HepG2 (cell line): ENCODE data around the gene VAMP5. TPM values are rescaled to one million over a fixed set of nuclear protein-coding genes. Genes with fewer than 3 reads are reported as not detected.

Experiments used
- E2F5 ChIP-seq: sonication (generic); formaldehyde crosslinking; conservative IDR thresholded peaks from 2 replicates; pipeline ENCODE4 v1.4.0; 2020; ENCODE audit warnings: missing genetic modification reagents
- EZH2 ChIP-seq: conservative IDR thresholded peaks from 2 replicates; pipeline ENCODE4 v1.6.1; 2012; ENCODE audit warnings: mild to moderate bottlenecking, low read depth, low read length, moderate library complexity
- FLYWCH1 ChIP-seq: sonication (generic); formaldehyde crosslinking; IDR thresholded peaks from 2 replicates; pipeline ENCODE4 v1.8.1; 2023; ENCODE audit warnings: mild to moderate bottlenecking, missing genetic modification reagents
- HNRNPK ChIP-seq: fragments of 200-400 bp; formaldehyde crosslinking; IDR thresholded peaks from 2 replicates; pipeline ENCODE4 v1.6.1; 2018; ENCODE audit warnings: low read length, low read depth, moderate library complexity, mild to moderate bottlenecking; ENCODE audit not compliant: poor library complexity, severe bottlenecking
- MBD4 ChIP-seq: IDR thresholded peaks from 2 replicates; pipeline ENCODE4 v1.6.1; 2012; ENCODE audit warnings: low read length, inconsistent platforms, borderline replicate concordance
- MED8 ChIP-seq: sonication (generic); formaldehyde crosslinking; IDR thresholded peaks from 2 replicates; pipeline ENCODE4 v1.8.1; 2023; ENCODE audit warnings: mild to moderate bottlenecking, missing genetic modification reagents; ENCODE audit not compliant: insufficient replicate concordance
- RBAK ChIP-seq: sonication (generic); formaldehyde crosslinking; IDR thresholded peaks from 2 replicates; pipeline ENCODE4 v1.5.1; 2020; ENCODE audit warnings: mild to moderate bottlenecking, missing genetic modification reagents
- SIN3A ChIP-seq: IDR thresholded peaks from 2 replicates; pipeline ENCODE4 v1.6.1; 2011; ENCODE audit warnings: low read depth, mild to moderate bottlenecking, control low read depth, low read length, borderline replicate concordance
- SP140L ChIP-seq: sonication (generic); formaldehyde crosslinking; IDR thresholded peaks from 2 replicates; pipeline ENCODE4 v1.4.0; 2020; ENCODE audit warnings: missing genetic modification reagents, borderline replicate concordance
- SRY ChIP-seq: sonication (generic); formaldehyde crosslinking; IDR thresholded peaks from 2 replicates; pipeline ENCODE4 v1.8.0; 2022; ENCODE audit warnings: mild to moderate bottlenecking, missing genetic modification reagents
- STAG1 ChIP-seq: sonication (generic); formaldehyde crosslinking; IDR thresholded peaks from 2 replicates; pipeline ENCODE4 v1.4.0; 2020; ENCODE audit warnings: missing genetic modification reagents
- TFDP2 ChIP-seq: sonication (generic); formaldehyde crosslinking; IDR thresholded peaks from 2 replicates; pipeline ENCODE4 v1.4.0; 2020; ENCODE audit warnings: missing genetic modification reagents
- ZFP1 ChIP-seq: IDR thresholded peaks from 2 replicates; pipeline ENCODE4 v1.6.1; 2016
- ZNF224 ChIP-seq: sonication (generic); formaldehyde crosslinking; IDR thresholded peaks from 2 replicates; pipeline ENCODE4 v1.5.0; 2020; ENCODE audit warnings: mild to moderate bottlenecking, missing genetic modification reagents
- ZNF30 ChIP-seq: sonication (generic); formaldehyde crosslinking; IDR thresholded peaks from 2 replicates; pipeline ENCODE4 v1.5.0; 2020; ENCODE audit warnings: mild to moderate bottlenecking, missing genetic modification reagents
- ZNF530 ChIP-seq: sonication (generic); formaldehyde crosslinking; IDR thresholded peaks from 2 replicates; pipeline ENCODE4 v1.5.0; 2020; ENCODE audit warnings: low read depth, mild to moderate bottlenecking, missing genetic modification reagents
- polyA plus RNA-seq, 8 experiments: library from polyadenylated mRNA; depleted of rRNA in 3 of 8; stranded (reverse) in 7 of 8; unstranded in 1 of 8; fragments of >200 nt; fragmentation: Illumina TruSeq in 4 of 8; extraction: Trizol in 4 of 8; gene quantifications; 2 replicates each; pipeline versions ENCODE4 v1.2.1 to v1.2.3, GENCODE V29; 2011 to 2016; ENCODE audit warnings: low read depth in 4 of 8, missing spikeins in 1 of 8, mixed read lengths in 1 of 8; ENCODE audit not compliant: insufficient read depth in 1 of 8
- total RNA-seq, 5 experiments: library from RNA; depleted of rRNA; stranded (reverse); fragments of >200 nt; fragmentation: Illumina TruSeq; extraction: Trizol; gene quantifications; 2 replicates each; pipeline ENCODE4 v1.2.3, GENCODE V29; 2016; ENCODE audit warnings: low read depth in 1 of 5
- TF ChIP-seq, protein P1 (sequence below): sonication (generic); formaldehyde crosslinking; IDR thresholded peaks from 2 replicates; pipeline ENCODE4 v1.9.0; 2021; ENCODE audit warnings: missing genetic modification reagents, borderline replicate concordance
- TF ChIP-seq, protein P2 (sequence below): IDR thresholded peaks from 2 replicates; pipeline ENCODE4 v1.6.1; 2012; ENCODE audit warnings: inconsistent platforms
- TF ChIP-seq, protein P3 (sequence below): sonication (generic); formaldehyde crosslinking; IDR thresholded peaks from 2 replicates; pipeline ENCODE4 v1.4.0; 2020; ENCODE audit warnings: missing genetic modification reagents
- TF ChIP-seq, protein P4 (sequence below): sonication (generic); formaldehyde crosslinking; IDR thresholded peaks from 2 replicates; pipeline ENCODE4 v1.4.0; 2020; ENCODE audit warnings: missing genetic modification reagents; ENCODE audit errors: not compliant biosample characterization

Gene VAMP5
- total and polyA plus RNA-seq, 2 of the 13 experiments (the other 11 are each of a cell fraction or from before 2014, with no cell fraction given) = 7.2 to 56.7 TPM

DNA sequence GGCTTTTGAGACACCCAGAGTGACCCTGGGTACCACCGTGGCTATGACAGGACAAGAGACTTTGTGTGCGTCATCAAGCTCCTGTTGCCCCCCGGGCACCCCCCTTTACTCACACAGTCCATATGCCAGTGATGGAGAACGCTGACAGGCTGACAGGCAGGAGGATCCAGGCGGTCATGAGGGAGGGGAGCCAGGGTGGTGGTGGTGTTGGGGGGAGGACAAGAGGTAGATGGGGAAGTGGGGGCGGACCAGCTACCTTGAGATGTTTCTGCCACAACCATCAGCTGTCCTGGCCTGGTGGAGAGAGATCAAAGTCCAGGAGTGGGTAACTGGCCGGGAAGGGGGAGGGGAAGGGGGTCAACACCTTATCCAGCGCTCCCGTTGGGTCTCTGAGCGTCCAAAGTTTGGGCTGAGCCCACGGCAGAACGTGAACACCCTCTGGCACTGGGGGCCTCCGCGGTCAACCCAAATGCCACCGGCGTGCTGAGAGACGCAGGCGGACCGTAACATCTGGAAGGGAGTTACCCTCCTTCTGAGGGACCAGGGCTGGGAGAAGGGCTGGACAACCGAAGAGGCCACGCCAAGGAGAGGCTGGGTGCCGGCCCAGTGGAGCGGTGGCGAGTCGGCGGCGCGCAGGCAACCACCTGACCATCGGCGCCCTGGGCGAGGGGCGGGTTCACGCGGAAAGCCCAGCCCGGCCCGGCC is 17.7 kb downstream of the VAMP5 start (continued):
- no peak for TF ChIP-seq MBD4
- TF ChIP-seq, protein P1, sequence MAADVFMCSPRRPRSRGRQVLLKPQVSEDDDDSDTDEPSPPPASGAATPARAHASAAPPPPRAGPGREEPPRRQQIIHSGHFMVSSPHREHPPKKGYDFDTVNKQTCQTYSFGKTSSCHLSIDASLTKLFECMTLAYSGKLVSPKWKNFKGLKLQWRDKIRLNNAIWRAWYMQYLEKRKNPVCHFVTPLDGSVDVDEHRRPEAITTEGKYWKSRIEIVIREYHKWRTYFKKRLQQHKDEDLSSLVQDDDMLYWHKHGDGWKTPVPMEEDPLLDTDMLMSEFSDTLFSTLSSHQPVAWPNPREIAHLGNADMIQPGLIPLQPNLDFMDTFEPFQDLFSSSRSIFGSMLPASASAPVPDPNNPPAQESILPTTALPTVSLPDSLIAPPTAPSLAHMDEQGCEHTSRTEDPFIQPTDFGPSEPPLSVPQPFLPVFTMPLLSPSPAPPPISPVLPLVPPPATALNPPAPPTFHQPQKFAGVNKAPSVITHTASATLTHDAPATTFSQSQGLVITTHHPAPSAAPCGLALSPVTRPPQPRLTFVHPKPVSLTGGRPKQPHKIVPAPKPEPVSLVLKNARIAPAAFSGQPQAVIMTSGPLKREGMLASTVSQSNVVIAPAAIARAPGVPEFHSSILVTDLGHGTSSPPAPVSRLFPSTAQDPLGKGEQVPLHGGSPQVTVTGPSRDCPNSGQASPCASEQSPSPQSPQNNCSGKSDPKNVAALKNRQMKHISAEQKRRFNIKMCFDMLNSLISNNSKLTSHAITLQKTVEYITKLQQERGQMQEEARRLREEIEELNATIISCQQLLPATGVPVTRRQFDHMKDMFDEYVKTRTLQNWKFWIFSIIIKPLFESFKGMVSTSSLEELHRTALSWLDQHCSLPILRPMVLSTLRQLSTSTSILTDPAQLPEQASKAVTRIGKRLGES (CRISPR knock-in tag) = no peak
- TF ChIP-seq ZNF30 (CRISPR knock-in tag) = no peak
- TF ChIP-seq MED8 (CRISPR knock-in tag) = no peak
- no peak for TF ChIP-seq ZNF530 (CRISPR knock-in tag)
- TF ChIP-seq TFDP2 (CRISPR knock-in tag) = no peak
- no peak for TF ChIP-seq ZNF224 (CRISPR knock-in tag)
- TF ChIP-seq EZH2 = no peak
- TF ChIP-seq FLYWCH1 (CRISPR knock-in tag) = no peak; the same call in 1 of the 2 replicates
- TF ChIP-seq, protein P2, sequence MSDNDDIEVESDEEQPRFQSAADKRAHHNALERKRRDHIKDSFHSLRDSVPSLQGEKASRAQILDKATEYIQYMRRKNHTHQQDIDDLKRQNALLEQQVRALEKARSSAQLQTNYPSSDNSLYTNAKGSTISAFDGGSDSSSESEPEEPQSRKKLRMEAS = 0 out of 2 replicates have a peak, but pooled peaks have one; percentile 23
- TF ChIP-seq HNRNPK = peak; percentile 57
- TF ChIP-seq, protein P3, sequence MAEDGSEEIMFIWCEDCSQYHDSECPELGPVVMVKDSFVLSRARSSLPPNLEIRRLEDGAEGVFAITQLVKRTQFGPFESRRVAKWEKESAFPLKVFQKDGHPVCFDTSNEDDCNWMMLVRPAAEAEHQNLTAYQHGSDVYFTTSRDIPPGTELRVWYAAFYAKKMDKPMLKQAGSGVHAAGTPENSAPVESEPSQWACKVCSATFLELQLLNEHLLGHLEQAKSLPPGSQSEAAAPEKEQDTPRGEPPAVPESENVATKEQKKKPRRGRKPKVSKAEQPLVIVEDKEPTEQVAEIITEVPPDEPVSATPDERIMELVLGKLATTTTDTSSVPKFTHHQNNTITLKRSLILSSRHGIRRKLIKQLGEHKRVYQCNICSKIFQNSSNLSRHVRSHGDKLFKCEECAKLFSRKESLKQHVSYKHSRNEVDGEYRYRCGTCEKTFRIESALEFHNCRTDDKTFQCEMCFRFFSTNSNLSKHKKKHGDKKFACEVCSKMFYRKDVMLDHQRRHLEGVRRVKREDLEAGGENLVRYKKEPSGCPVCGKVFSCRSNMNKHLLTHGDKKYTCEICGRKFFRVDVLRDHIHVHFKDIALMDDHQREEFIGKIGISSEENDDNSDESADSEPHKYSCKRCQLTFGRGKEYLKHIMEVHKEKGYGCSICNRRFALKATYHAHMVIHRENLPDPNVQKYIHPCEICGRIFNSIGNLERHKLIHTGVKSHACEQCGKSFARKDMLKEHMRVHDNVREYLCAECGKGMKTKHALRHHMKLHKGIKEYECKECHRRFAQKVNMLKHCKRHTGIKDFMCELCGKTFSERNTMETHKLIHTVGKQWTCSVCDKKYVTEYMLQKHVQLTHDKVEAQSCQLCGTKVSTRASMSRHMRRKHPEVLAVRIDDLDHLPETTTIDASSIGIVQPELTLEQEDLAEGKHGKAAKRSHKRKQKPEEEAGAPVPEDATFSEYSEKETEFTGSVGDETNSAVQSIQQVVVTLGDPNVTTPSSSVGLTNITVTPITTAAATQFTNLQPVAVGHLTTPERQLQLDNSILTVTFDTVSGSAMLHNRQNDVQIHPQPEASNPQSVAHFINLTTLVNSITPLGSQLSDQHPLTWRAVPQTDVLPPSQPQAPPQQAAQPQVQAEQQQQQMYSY (CRISPR knock-in tag) = no peak; the same call in 1 of the 2 replicates
- TF ChIP-seq SIN3A = peak; percentile 65; the same call in 1 of the 2 replicates
- no peak; the same call in 1 of the 2 replicates for TF ChIP-seq STAG1
- TF ChIP-seq SP140L (CRISPR knock-in tag) = no peak
- TF ChIP-seq RBAK (CRISPR knock-in tag) = no peak
- TF ChIP-seq E2F5 = no peak; the same call in 1 of the 2 replicates
- TF ChIP-seq SRY (CRISPR knock-in tag) = no peak
- no peak for TF ChIP-seq ZFP1
- TF ChIP-seq, protein P4, sequence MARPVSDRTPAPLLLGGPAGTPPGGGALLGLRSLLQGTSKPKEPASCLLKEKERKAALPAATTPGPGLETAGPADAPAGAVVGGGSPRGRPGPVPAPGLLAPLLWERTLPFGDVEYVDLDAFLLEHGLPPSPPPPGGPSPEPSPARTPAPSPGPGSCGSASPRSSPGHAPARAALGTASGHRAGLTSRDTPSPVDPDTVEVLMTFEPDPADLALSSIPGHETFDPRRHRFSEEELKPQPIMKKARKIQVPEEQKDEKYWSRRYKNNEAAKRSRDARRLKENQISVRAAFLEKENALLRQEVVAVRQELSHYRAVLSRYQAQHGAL (CRISPR knock-in tag) = no peak
